Vagina (tissue), 2 donors: ENCODE data around the gene RASA3.

Experiments
- POLR2A ChIP-seq, 2 donors: fragments of 450-650 bp; IDR thresholded peaks; one replicate each; pipeline ENCODE4 v1.6.1; 2017; ENCODE audit warnings: antibody characterized with exemption in 2 of 2, mild to moderate bottlenecking in 2 of 2, moderate library complexity in 2 of 2
- TF ChIP-seq, protein P1 (sequence below), 3 experiments: fragments of 450-650 bp in 2 of 3; fragments of 200-600 bp in 1 of 3; sonication (generic) in 1 of 3; IDR thresholded peaks; one replicate each; pipeline ENCODE4 v1.5.1; 2017 to 2019; ENCODE audit warnings: antibody characterized with exemption in 3 of 3, mild to moderate bottlenecking in 2 of 3, moderate library complexity in 2 of 3

DNA sequence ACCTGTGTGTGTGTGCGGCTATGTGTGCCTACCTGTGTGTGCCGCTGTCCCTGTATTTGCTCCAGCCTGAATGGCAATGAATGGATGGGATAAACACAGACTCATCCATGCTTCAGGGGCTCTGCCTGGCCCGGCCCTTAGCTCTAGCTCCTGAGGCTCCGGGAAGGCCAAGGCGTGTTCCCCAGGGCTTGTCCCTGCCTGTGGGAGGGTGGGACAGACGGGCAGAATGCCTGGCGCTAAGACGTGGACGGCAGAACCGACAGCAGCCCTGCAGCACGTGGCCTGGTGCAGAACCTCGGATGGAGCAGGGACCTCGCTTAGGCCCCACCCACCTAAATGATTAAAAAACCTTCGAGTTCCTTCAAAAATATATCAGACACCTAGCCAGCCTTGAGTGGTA is 100.8 kb downstream of the RASA3 start:
- TF ChIP-seq, protein P1, sequence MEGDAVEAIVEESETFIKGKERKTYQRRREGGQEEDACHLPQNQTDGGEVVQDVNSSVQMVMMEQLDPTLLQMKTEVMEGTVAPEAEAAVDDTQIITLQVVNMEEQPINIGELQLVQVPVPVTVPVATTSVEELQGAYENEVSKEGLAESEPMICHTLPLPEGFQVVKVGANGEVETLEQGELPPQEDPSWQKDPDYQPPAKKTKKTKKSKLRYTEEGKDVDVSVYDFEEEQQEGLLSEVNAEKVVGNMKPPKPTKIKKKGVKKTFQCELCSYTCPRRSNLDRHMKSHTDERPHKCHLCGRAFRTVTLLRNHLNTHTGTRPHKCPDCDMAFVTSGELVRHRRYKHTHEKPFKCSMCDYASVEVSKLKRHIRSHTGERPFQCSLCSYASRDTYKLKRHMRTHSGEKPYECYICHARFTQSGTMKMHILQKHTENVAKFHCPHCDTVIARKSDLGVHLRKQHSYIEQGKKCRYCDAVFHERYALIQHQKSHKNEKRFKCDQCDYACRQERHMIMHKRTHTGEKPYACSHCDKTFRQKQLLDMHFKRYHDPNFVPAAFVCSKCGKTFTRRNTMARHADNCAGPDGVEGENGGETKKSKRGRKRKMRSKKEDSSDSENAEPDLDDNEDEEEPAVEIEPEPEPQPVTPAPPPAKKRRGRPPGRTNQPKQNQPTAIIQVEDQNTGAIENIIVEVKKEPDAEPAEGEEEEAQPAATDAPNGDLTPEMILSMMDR (IDR thresholded peaks at IDR 0.05) = no peak
- TF ChIP-seq POLR2A (IDR thresholded peaks at IDR 0.05) = no peak
